HG02885 (cell line): ENCODE results near the gene PLCB1.

Experiments used
- ATAC-seq: cut with Tn5 transposase; IDR thresholded peaks from one replicate; pipeline ENCODE4 v1.9.1; 2021; ENCODE audit warnings: mild to moderate bottlenecking; ENCODE audit not compliant: unreplicated experiment, poor library complexity

PLCB1 gene

GRCh38 chr20:8557711-8558110 lies 425.6 kb downstream of the PLCB1 start:
- no peak for ATAC-seq

- ATAC-seq, result no peak
These were observed 430.3 kb downstream of the PLCB1 start for GRCh38 chr20:8562356-8562755.

DNA sequence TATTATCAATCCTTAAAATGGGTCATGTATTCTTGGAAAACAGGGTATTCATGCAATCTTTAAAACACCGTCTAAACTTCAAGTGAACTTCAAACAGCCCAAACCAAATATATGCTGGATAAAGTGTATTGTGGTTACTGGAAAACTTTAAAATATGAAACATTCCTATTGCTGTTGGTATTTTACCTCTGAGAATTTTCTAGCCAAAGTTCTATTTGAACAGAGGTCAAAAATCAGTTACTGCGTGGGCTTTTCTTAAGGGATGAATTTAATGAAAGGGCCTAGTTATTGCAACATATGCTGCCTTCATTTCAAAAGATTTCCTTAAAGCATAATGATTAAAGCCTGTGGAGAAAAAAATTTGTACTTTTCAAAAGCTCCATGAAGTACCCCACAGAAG lies 436.0 kb downstream of the PLCB1 start:
- no peak for ATAC-seq

DNA sequence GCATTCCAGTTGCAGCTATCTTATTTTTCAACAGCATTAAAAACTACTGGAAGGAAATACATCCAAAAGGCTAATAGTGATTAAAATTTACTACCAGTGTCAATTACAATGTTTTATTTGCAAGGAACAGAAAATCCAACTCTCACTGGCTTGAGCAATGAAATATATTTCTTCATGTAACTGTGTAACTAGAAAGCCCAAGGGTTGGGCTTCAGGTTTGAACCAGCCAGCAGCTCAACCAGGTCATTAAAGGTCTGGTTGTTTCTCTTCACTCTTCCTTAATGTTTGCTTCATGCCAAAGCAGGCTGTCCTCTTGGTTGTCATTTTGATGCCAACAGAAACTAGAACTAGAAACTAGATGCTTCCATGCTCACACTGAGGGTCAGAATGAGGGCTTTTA lies 437.7 kb downstream of the PLCB1 start:
- no peak for ATAC-seq

DNA sequence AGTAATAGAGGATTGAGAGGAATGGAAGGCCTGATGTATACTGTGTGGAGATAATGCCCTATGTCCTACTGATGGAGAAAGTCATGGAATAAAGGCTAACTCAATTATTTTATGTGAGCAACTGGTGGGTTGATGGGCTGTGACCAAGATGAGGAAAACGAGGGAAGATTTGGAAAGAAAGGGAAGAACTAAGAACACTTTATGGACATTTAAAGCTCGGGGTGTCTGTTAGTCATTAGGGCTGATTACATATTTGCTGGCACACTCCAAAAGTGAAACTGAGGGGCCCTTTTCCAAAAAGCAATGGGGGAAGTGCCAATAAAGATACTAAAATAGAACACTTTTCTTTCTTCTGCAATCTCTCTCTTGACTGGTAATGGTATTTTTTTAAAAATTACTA lies 439.5 kb downstream of the PLCB1 start:
- no peak for ATAC-seq

DNA sequence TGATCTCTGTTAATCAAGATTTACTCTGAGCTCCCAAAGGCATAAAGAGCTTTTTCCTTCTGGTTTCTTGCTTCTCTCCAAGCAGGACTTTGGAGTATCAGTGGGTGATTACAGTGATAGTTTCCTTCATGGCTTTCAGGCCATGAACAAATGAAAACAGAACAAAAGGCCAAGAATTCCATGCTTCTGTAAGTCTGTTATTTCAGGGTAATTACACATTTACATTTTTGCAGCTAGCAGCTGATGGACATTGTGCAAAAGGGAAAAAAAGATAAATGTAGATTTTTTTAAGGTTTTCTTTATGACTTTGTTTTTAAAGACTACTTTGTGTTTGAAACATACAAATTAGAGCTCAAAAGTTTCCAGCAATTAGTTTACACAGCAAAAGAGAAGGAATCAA lies 441.6 kb downstream of the PLCB1 start:
- ATAC-seq, result no peak

- ATAC-seq, result no peak
These were observed 443.0 kb downstream of the PLCB1 start for GRCh38 chr20:8575114-8575513.

DNA sequence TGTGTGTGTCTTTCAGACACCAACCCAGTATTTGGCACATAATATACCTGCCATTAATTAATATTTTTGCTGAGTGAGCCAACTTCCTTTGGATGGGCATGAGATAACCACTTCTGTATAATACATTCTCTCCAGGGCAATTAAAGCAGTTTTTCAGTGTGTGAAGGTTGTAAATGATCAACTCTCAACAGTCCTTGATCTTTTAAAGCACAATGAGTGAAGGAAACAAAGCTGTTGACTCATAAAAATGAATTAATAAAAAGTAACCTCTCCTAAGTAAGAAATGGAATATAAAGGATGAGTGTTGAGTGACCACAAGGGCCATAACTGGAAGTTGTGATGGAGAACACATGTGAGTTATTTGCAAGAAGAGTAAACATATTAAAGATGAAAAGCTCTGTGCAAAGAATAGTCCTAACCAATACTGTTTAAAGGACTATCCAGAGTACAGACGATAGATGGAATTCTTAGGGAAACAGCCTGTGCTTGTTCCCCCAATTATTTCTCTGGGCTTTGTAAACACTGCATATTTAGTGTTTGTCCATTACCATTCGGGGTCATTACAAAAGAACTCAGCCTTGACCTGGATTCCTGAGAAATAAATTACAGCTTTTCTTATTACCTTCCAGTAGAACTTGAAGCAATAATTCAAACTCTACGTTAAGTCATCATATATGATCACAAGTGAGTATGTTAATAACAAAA lies 446.2 kb downstream of the PLCB1 start:
- no peak for ATAC-seq

- ATAC-seq, result no peak
These were observed 447.0 kb downstream of the PLCB1 start for GRCh38 chr20:8579035-8579434.

GRCh38 chr20:8581446-8582183 lies 449.5 kb downstream of the PLCB1 start:
- no peak for ATAC-seq

DNA sequence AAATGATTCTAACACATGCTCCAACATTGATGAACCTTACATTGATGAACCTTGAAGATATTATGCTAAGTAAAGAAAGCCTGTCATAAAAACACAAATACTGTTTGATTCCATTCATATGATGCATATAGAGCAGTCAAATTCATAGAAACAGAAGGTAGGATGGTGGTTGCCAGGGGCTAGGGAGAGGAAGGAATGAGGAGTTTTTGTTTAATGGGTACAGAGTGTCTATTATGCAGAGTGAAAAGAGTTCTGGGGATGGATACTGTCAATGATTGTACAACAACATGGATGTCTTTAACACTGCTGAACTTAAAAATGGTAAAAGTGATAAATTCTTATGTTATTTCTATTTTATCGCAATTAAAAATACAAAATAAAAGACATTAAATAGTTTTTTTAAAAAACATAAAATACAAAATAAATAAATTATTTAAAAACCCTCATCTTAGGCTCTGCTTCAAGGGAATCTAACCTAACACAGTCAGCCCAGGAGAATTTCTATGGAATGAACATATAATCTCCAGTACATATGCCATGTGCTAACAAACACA lies 451.0 kb downstream of the PLCB1 start:
- no peak for ATAC-seq

DNA sequence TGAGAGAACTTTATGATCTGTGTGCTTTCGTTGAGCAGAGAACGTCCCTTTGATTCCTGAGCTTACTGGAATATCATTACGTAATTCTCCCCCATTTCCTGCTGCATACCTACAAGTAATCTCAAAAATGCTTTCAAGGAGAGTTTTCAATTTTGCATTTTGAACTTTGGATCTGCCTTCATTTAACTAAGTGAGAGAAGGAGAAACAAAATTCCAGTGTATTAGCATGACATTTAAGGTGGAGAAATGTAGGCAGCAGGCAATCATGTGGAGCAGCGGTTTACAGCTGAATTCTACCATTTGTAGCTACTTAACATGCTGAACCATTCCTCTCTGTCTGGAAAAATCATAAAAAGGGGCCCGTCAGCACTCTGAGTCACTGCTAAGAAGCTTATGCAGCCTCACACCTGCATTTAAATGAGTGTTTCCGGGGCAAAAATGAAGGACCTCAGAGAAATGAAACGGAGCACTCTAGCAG lies 451.5 kb downstream of the PLCB1 start:
- ATAC-seq, result no peak

DNA sequence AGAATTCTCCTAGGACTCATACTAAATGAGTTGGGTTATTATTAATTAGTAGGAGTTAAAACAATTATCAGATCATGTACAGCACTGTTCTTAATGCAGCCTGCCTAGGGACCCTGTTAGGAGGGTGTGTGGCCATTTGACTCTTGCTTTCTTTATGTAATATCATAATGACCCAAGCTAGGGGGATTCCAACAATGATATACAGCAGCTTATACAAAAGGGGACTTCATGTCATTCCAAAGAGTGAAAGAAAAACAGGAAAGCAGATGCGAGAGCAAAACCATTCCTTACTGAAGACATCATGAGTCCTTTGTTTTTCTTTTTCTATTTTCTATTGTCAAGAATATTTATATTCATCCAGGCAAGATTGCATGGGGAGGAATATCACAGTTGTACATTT lies 455.2 kb downstream of the PLCB1 start:
- no peak for ATAC-seq

GRCh38 chr20:8587810-8588209 lies 455.7 kb downstream of the PLCB1 start:
- peak; percentile 88 for ATAC-seq

DNA sequence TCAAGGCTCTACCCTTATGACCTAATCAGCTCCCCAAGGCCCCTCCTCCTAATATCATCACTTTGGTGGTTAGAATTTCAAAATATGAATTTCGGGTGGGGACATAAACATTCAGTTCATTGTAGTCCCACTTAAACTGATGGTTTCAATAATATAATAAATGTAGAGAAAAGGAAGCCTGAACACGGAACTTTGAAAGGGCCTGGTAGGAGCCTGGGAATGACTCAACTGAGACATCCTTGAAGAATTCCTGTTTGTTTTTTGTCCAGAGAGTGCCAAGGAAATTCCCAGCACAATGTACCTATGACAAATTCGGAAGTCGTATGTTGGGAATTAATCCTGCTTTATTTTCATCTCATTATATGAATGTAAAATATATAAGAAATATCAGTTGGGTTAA lies 457.9 kb downstream of the PLCB1 start:
- no peak for ATAC-seq

GRCh38 chr20:8600910-8601541 lies 469.0 kb downstream of the PLCB1 start:
- peak; percentile 5 for ATAC-seq

DNA sequence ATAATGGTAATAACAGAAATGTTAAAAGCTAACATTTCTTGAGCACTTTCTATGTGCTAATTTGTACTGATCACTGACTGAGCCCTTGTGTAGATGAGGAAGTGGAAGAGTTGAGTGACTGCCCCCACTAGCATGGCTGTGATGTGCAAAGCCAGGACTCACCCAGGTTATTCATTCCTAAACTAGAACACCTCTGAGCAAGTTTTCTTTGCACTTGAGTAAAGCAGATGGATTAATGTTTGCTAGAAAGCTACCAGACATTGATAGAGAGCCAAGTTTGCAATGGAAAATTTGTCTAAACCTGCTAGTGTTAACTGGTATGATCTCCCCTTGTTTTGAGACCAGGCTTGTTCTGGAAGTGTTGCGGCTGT lies 469.5 kb downstream of the PLCB1 start:
- peak; percentile 84 for ATAC-seq

DNA sequence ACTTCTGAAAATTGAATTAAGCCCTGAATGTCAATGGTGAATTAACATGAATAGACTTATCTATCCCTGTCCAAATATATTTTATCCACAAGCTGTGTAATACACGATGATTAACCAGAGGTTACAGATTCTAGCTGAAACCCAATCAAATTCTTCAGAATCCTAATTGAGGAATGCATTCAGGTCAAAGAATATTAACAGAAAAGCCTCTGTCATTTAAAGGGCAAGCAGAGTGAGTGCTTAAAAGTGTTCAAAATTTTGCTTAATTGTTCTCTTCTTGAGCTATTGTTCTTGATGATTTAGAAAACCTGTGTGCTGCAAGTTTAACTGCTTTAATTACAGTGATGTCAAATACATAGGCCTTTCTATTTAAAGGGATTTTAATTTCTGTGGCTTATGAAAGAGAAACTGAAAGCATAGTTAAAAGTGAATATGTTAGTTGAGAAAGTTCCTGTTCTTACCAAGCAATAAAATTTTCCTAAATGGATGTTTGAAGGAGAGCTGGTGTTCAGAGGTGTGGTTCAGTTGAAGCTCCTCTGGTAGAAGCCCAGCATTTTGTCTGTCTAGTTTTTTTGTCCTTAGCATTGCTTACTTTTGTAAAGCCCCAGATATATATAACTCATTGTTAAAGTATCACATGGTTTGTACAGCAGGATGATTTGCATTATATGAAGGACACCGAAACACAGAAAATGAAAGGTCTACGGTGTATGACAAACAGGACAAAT lies 470.5 kb downstream of the PLCB1 start:
- peak; percentile 81 for ATAC-seq

GRCh38 chr20:8608470-8608869 lies 476.4 kb downstream of the PLCB1 start:
- no peak for ATAC-seq

DNA sequence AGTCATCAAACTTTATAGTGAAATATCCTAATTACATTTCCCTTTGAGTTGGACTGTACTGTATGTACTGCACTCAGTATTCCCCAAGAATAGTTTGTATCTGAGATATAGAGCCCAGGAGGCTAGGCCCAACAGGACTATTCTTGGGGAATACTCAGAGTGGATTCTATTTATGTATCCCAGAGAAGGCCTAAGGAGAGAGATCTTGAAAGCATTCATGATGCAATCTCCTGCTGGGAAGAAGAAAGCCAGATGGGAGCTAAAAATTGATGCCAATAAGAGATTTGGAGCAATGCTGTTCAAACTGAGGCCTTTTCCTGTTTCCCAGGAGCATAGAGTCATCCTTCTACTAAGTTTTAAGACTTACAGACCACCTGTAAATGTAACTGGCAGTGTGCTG lies 484.7 kb downstream of the PLCB1 start:
- no peak for ATAC-seq

DNA sequence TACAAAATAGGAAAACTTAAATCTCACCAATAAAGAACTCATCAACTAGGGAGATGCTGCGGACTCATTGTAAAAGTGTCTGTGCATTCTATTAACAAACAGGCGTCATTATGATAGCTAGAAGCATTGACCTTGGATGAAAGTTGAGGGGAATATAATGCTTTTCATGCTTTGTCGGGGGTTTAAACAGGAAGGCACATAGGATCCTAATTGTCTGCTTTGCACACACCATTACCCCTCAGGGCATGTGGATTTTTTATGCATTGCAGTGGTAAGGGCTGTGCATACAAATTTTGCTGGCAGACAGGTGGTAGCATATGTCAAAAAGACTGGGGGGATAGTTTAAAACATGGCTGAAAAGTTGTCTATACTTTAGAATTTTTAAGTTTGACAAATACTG lies 488.9 kb downstream of the PLCB1 start:
- ATAC-seq, result no peak
